Upper lobe of right lung (tissue), 1 donor: ENCODE measurements around the gene PTPN4. TPM values are rescaled to one million over a fixed set of nuclear protein-coding genes. Genes with fewer than 3 reads are reported as not detected.
"Not testable (repeated sequence)": the region's sequence is repeated elsewhere in the genome, so short reads cannot be mapped to it uniquely, and the experiment has no call there.

Experiments
- ATAC-seq: fragments of 200-7000 bp; cut with Tn5 transposase; one replicate; pipeline ENCODE4 v1.9.1; 2020; ENCODE audit warnings: mild to moderate bottlenecking, moderate library complexity
- DNase-seq: peaks from one replicate; pipeline ENCODE4 v3.0.0-alpha.2; 2020
- H3K27ac ChIP-seq: fragments of 200-600 bp; one replicate; pipeline ENCODE4 v1.8.0; 2022
- H3K27me3 ChIP-seq: fragments of 200-600 bp; one replicate; pipeline ENCODE4 v1.8.0; 2022; ENCODE audit warnings: mild to moderate bottlenecking
- H3K36me3 ChIP-seq: fragments of 200-600 bp; one replicate; pipeline ENCODE4 v1.8.0; 2022
- H3K4me1 ChIP-seq: fragments of 200-600 bp; one replicate; pipeline ENCODE4 v1.8.0; 2022
- H3K4me3 ChIP-seq: fragments of 200-600 bp; one replicate; pipeline ENCODE4 v1.8.0; 2022; ENCODE audit warnings: mild to moderate bottlenecking
- H3K9me3 ChIP-seq: fragments of 200-600 bp; one replicate; pipeline ENCODE4 v1.8.0; 2022
- intact Hi-C: fragments of 100-400 bp; cut with DNase I; formaldehyde crosslinking; loops from one replicate; pipeline ENCODE4 v1.11.0; 2022
- total RNA-seq: library from RNA; stranded (reverse); fragmentation: NEBNext Ultra II Directional; extraction: Animal tissue kit (Norgen Biotek cat#: 25700); gene quantifications from one replicate; pipeline ENCODE4 v1.2.1, GENCODE V29; 2021
- TF ChIP-seq, protein P1 (sequence below): fragments of 200-600 bp; IDR thresholded peaks from one replicate; pipeline ENCODE4 v1.8.0; 2022; ENCODE audit warnings: antibody characterized with exemption
- donor health status: DM: no; HTN: yes; CAD: no; lungs with severe emphysema.

PTPN4 gene
- total RNA-seq, 1 donor from 2014 or later = 45.4 TPM

GRCh38 chr2:119800376-119800902 is 40.7 kb downstream of the PTPN4 start:
- intact Hi-C loops = no loop called here
- Histone ChIP-seq H3K36me3 (no peaks in the 10 kb centered on the region), H3K4me1 (no peaks in the 10 kb centered on the region), H3K27me3 (no peaks in the 10 kb centered on the region), H3K27ac (no peak overlapping the region), H3K9me3 (no peaks in the 10 kb centered on the region), H3K4me3 (no peak overlapping the region)
- no peak for ATAC-seq
- TF ChIP-seq, protein P1, sequence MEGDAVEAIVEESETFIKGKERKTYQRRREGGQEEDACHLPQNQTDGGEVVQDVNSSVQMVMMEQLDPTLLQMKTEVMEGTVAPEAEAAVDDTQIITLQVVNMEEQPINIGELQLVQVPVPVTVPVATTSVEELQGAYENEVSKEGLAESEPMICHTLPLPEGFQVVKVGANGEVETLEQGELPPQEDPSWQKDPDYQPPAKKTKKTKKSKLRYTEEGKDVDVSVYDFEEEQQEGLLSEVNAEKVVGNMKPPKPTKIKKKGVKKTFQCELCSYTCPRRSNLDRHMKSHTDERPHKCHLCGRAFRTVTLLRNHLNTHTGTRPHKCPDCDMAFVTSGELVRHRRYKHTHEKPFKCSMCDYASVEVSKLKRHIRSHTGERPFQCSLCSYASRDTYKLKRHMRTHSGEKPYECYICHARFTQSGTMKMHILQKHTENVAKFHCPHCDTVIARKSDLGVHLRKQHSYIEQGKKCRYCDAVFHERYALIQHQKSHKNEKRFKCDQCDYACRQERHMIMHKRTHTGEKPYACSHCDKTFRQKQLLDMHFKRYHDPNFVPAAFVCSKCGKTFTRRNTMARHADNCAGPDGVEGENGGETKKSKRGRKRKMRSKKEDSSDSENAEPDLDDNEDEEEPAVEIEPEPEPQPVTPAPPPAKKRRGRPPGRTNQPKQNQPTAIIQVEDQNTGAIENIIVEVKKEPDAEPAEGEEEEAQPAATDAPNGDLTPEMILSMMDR = no peak
- DNase-seq = no peak

- Histone ChIP-seq H3K9me3 (no peaks in the 10 kb centered on the region), H3K27me3 (no peaks in the 10 kb centered on the region), H3K4me3 (no peak overlapping the region), H3K4me1 (no peaks in the 10 kb centered on the region), H3K27ac (no peak overlapping the region), H3K36me3 (no peaks in the 10 kb centered on the region)
- TF ChIP-seq, protein P1 = no peak
- intact Hi-C loops = no loop called here
- ATAC-seq = no peak
- no peak for DNase-seq
These were observed 41.3 kb downstream of the PTPN4 start for GRCh38 chr2:119801040-119801439.

GRCh38 chr2:119801989-119802388 is 42.3 kb downstream of the PTPN4 start:
- H3K4me3 ChIP-seq, H3K4me1 ChIP-seq, H3K36me3 ChIP-seq, DNase-seq, H3K27ac ChIP-seq, ATAC-seq, H3K27me3 ChIP-seq, H3K9me3 ChIP-seq, intact Hi-C loops: not testable (repeated sequence)

DNA sequence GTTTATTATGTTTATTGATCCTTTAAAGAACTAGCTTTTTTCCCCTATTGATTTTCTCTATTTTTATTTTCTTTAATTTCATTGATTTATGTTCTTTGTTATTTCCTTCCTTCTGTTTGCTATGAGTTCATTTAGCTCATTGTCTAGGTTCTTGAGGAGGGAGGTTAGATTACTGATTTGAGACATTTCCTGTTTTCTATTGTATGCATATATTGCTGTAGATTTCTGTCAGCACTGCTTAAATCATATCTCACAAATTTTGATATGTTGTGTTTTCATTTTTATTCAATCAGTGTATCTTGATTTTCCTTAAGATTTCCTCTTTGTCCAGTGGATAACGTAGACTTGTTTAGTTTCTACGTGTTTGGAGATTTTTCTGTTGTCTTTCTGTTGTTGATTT is 43.4 kb downstream of the PTPN4 start:
- Histone ChIP-seq H3K9me3 (no peaks in the 10 kb centered on the region), H3K36me3 (no peaks in the 10 kb centered on the region), H3K27ac (no peak overlapping the region), H3K4me1 (no peaks in the 10 kb centered on the region), H3K27me3 (no peaks in the 10 kb centered on the region), H3K4me3 (no peak overlapping the region)
- no peak for ATAC-seq
- TF ChIP-seq, protein P1 = no peak
- intact Hi-C loops = no loop called here
- DNase-seq = no peak

DNA sequence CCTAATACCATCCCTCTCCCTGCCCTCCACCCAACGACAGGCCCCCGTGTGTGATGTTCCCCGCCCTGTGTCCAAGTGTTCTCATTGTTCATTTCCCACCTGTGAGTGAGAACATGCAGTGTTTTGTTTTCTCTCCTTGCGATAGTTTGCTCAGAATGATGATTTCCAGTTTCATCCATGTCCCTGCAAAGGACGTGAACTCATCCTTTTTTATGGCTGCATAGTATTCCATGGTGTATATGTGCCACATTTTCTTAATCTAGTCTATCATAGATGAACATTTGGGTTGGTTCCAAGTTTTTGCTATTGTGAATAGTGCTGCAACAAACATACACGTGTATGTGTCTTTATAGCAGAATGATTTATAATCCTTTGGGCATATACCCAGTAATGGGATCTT is 44.7 kb downstream of the PTPN4 start:
- ATAC-seq = not testable (repeated sequence)

DNA sequence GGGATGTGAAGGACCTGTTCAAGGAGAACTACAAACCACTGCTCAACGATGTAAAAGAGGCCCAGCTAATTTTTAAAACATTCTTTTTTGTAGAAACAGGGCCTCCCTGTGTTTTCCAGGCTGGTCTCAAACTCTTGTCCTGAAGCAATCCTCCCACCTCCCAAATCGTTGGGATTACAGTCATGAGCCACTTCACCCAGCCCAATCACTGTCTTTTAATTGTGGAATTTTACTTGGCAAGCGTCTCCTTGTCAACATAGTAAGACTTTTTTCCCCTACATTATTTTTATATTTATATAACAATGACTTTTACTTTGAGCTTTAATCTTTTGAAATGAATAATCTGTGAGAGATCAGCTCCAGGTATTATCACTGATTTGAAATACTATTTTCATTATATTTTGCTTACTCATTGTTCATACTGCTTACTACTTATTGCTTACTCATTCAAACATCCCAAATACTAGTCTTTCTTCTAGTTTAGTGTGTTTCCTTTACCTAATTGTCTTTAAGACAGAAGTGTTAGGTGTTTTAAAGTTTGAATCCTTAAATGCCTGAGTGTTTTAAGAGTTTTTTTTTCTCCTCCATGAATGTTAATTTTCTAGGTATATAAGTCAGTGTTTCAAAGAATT is 48.9 kb downstream of the PTPN4 start:
- Histone ChIP-seq H3K4me1 (peaks cover 17% of the 10 kb centered on the region), H3K4me3 (no peak overlapping the region), H3K36me3 (peaks cover 7% of the 10 kb centered on the region), H3K27ac (no peak overlapping the region), H3K27me3 (no peaks in the 10 kb centered on the region), H3K9me3 (no peaks in the 10 kb centered on the region)
- TF ChIP-seq, protein P1 = no peak
- intact Hi-C loops = no loop called here
- ATAC-seq (no peak), DNase-seq (no peak)

More for the DNA sequence above, 44.7 kb downstream of the PTPN4 start:
- peaks cover 10% of the 10 kb centered on the region for H3K4me1 ChIP-seq
- H3K27ac ChIP-seq, DNase-seq, H3K9me3 ChIP-seq, H3K27me3 ChIP-seq, intact Hi-C loops, H3K4me3 ChIP-seq, H3K36me3 ChIP-seq: not testable (repeated sequence)
